Heart left ventricle (tissue), 16 donors: ENCODE measurements around the gene ATP5PD. TPM values are rescaled to one million over a fixed set of nuclear protein-coding genes. Genes with fewer than 3 reads are reported as not detected.
"Not testable (repeated sequence)": the region's sequence is repeated elsewhere in the genome, so short reads cannot be mapped to it uniquely, and the experiment has no call there.

Experiments used
- ATAC-seq, 4 donors: fragments of 200-7000 bp; cut with Tn5 transposase; one replicate each; pipeline ENCODE4 v1.9.1; 2020 to 2022; ENCODE audit warnings: moderate library complexity in 4 of 4, mild to moderate bottlenecking in 3 of 4, moderate number of reproducible peaks in 1 of 4
- DNase-seq, 5 donors: peaks; one replicate each; pipeline ENCODE4 v3.0.0-alpha.2; 2020
- H3K27ac ChIP-seq, 12 donors: fragments of 200-600 bp; sonication (generic) in 4 of 12; one replicate each; pipeline versions ENCODE4 v1.5.0 to v1.8.0; 2016 to 2022; ENCODE audit warnings: mild to moderate bottlenecking in 2 of 12
- H3K27me3 ChIP-seq, 9 donors: fragments of 200-600 bp; sonication (generic) in 2 of 9; one replicate each; pipeline versions ENCODE4 v1.5.1 to v1.8.0; 2016 to 2022; ENCODE audit warnings: mild to moderate bottlenecking in 3 of 9
- H3K36me3 ChIP-seq, 9 donors: fragments of 200-600 bp; sonication (generic) in 2 of 9; one replicate each; pipeline versions ENCODE4 v1.5.0 to v1.8.0; 2018 to 2022; ENCODE audit warnings: mild to moderate bottlenecking in 2 of 9
- H3K4me1 ChIP-seq, 12 donors: fragments of 200-600 bp; sonication (generic) in 4 of 12; one replicate each; pipeline versions ENCODE4 v1.5.0 to v1.8.0; 2016 to 2022; ENCODE audit warnings: mild to moderate bottlenecking in 3 of 12
- H3K4me3 ChIP-seq, 12 donors: fragments of 200-600 bp; sonication (generic) in 4 of 12; one replicate each; pipeline versions ENCODE4 v1.5.0 to v1.8.0; 2017 to 2022; ENCODE audit warnings: mild to moderate bottlenecking in 9 of 12, moderate library complexity in 4 of 12
- H3K9me3 ChIP-seq, 12 donors: fragments of 200-600 bp; sonication (generic) in 4 of 12; one replicate each; pipeline versions ENCODE4 v1.5.0 to v1.8.0; 2016 to 2022; ENCODE audit warnings: mild to moderate bottlenecking in 1 of 12
- CTCF ChIP-seq, 12 donors: fragments of 200-600 bp; sonication (generic) in 4 of 12; IDR thresholded peaks; one replicate each; pipeline versions ENCODE4 v1.5.0 to v1.8.0; 2018 to 2022; ENCODE audit warnings: antibody characterized with exemption in 12 of 12, mild to moderate bottlenecking in 5 of 12
- POLR2A ChIP-seq, 2 donors: fragments of 450-650 bp; IDR thresholded peaks; one replicate each; pipeline ENCODE4 v1.6.1; 2017; ENCODE audit warnings: antibody characterized with exemption in 2 of 2, mild to moderate bottlenecking in 2 of 2, moderate library complexity in 2 of 2
- WGBS, 4 donors: extraction: QIAGEN DNeasy Blood & Tissue Kit in 2 of 4; methylation state at CpG; one replicate each; pipeline versions ENCODE4 v1.1.5 to v1.1.7; 2013 to 2018; 5-methylcytosine and 5-hydroxymethylcytosine counted together
- intact Hi-C, 10 donors: fragments of 100-400 bp; cut with DNase I; formaldehyde crosslinking; loops; one replicate each; pipeline versions ENCODE4 v1.11.1 to v1.14.2; 2022
- polyA plus RNA-seq, 2 donors: library from polyadenylated mRNA; stranded (reverse); fragments of 200-250 nt; gene quantifications; one replicate each; pipeline ENCODE4 v1.2.3, GENCODE V29; 2013
- total RNA-seq, 9 donors: library from RNA; depleted of rRNA in 2 of 9; stranded (reverse); fragments of >200 nt in 2 of 9; fragmentation: NEBNext Ultra II Directional in 3 of 9; extraction: Animal tissue kit (Norgen Biotek cat#: 25700) in 3 of 9; gene quantifications; one replicate each; pipeline versions ENCODE4 v1.1.0 to v1.2.4, GENCODE V29; 2016 to 2023
- donor health status: ischemic (EF 13 %, LVEDD 7.1; RV severe dilation, severe dysfunction).
- donor health status: healthy with polysubstance abuse.
- donor health status: DM: no; HTN: yes; CAD: no.
- donor health status: DM: no; HTN: no; CAD: no.
- donor health status: ischemic (EF 25% LVEDD 6.9; RV normal size, moderate dysfunction).
- donor health status: ischemic (EF 25% LVEDD 5.7; RV mildly dilated, moderate dysfunction).
- donor health status: healthy.
- donor health status: DM: yes; HTN: yes; CAD: no.
- donor health status: ischemic (EF 35%, LVEDD 5.7; RV mildly dilated, moderate dysfunction).
- donor health status: nonischemic (EF 11% LVEDD 7.7; RV severe dilation, severe dysfunction).
- donor health status: DM: yes; HTN: yes; CAD: no.
- donor health status: PGD.
- donor health status: ischemic (EF 29% LVEDD 5.4; RV normal size, mild dysfunction).
- donor health status: nonischemic (EF 23%, LVEDD 6.1; RV moderate dilation, normal function).

Gene ATP5PD
- total and polyA plus RNA-seq, 11 donors, result 597 to 2,623 (median 875) TPM

- Histone ChIP-seq H3K9me3 (no peaks in the 10 kb centered on the region), H3K36me3 (peaks cover 0 to 51% (median 33%) of the 10 kb centered on the region in 9 donors), H3K27me3 (no peaks in the 10 kb centered on the region), H3K4me1 (peaks cover 0 to 40% (median 24%) of the 10 kb centered on the region in 12 donors), H3K4me3 (peak overlapping the region; percentile 72 to 99 (median 94)), H3K27ac (peak overlapping the region in 11 of 12 donors; percentile 94 to 100 (median 99))
- DNase-seq, result peak in 4 of 5 donors; percentile 43 to 60 (median 52)
- ATAC-seq, result peak in 3 of 4 donors; percentile 23 to 38 (median 35)
- intact Hi-C loops, result loop anchor here in 2 of 10 donors (5.0 kb wide), 2 partner anchors 66 to 86 kb away; no protein-coding TSS in a partner anchor
- TF ChIP-seq POLR2A (IDR thresholded peaks at IDR 0.05) (no peak), CTCF (IDR thresholded peaks at IDR 0.05) (no peak)
- 34 to 38% (median 36%) methylated on average over 5 of the region's 5 CpGs for WGBS, 4 donors
Observed at GRCh38 chr17:75048249-75048878, 1.6 kb upstream of the ATP5PD start.

- peak; percentile 35 to 75 (median 48) for DNase-seq
- Histone ChIP-seq H3K4me3 (peak overlapping the region; percentile 72 to 99 (median 94)), H3K4me1 (peaks cover 0 to 44% (median 24%) of the 10 kb centered on the region in 12 donors), H3K9me3 (no peaks in the 10 kb centered on the region), H3K36me3 (peaks cover 0 to 44% (median 25%) of the 10 kb centered on the region in 9 donors), H3K27me3 (no peaks in the 10 kb centered on the region), H3K27ac (peak overlapping the region; percentile 94 to 100 (median 99))
- TF ChIP-seq CTCF (IDR thresholded peaks at IDR 0.05) (no peak), POLR2A (IDR thresholded peaks at IDR 0.05) (no peak)
- 1 to 3% (median 1%) methylated on average over 11 to 38 of the region's 38 CpGs for WGBS, 4 donors
- peak in 1 of 4 donors; percentile 2 for ATAC-seq
- intact Hi-C loops, result loop anchor here in 2 of 10 donors (5.0 kb wide), 2 partner anchors 65 to 85 kb away; no protein-coding TSS in a partner anchor
Observed at GRCh38 chr17:75047398-75048098, 779 bp upstream of the ATP5PD start.

GRCh38 chr17:75045946-75046406 is 793 bp downstream of the ATP5PD start:
- not testable (repeated sequence) for H3K27me3 ChIP-seq, ATAC-seq, H3K9me3 ChIP-seq, DNase-seq
- H3K4me1 ChIP-seq, result peaks cover 0 to 44% (median 24%) of the 10 kb centered on the region in 12 donors
- H3K27ac ChIP-seq, result peak overlapping the region in 11 of 12 donors; percentile 94 to 100 (median 99)
- H3K36me3 ChIP-seq, result peaks cover 0 to 44% (median 29%) of the 10 kb centered on the region in 9 donors
- peak overlapping the region; percentile 72 to 99 (median 94) for H3K4me3 ChIP-seq
- intact Hi-C loops, result loop anchor here in 2 of 10 donors (5.0 kb wide), 2 partner anchors 64 to 84 kb away; no protein-coding TSS in a partner anchor
- 8 to 18% (median 15%) methylated on average over 23 to 25 of the region's 25 CpGs for WGBS, 4 donors

GRCh38 chr17:75044716-75045115 is 2.1 kb downstream of the ATP5PD start:
- H3K27me3 ChIP-seq, result no peaks in the 10 kb centered on the region
- TF ChIP-seq POLR2A (IDR thresholded peaks at IDR 0.05), result no peak
- TF ChIP-seq CTCF (IDR thresholded peaks at IDR 0.05), result no peak
- peaks cover 0 to 44% (median 32%) of the 10 kb centered on the region in 9 donors for H3K36me3 ChIP-seq
- intact Hi-C loops, result loop anchor here in 2 of 10 donors (5.0 kb wide), 2 partner anchors 62 to 82 kb away; no protein-coding TSS in a partner anchor
- DNase-seq (no peak), ATAC-seq (no peak)
- no peaks in the 10 kb centered on the region for H3K9me3 ChIP-seq
- WGBS, 4 donors, result 69 to 77% (median 74%) methylated on average over 7 of the region's 7 CpGs
- no peak overlapping the region for H3K4me3 ChIP-seq
- H3K27ac ChIP-seq, result no peak overlapping the region
- peaks cover 0 to 44% (median 24%) of the 10 kb centered on the region in 12 donors for H3K4me1 ChIP-seq

- not testable (repeated sequence) for DNase-seq
Observed at GRCh38 chr17:75043789-75044188, 3.0 kb downstream of the ATP5PD start.

More at GRCh38 chr17:75043789-75044188, 3.0 kb downstream of the ATP5PD start:
- H3K27me3 ChIP-seq, ATAC-seq, intact Hi-C loops, H3K4me3 ChIP-seq, H3K27ac ChIP-seq, H3K9me3 ChIP-seq: not testable (repeated sequence)
- WGBS, 4 donors, result 57 to 65% (median 62%) methylated on average over 5 of the region's 5 CpGs
- H3K36me3 ChIP-seq, result peaks cover 0 to 46% (median 35%) of the 10 kb centered on the region in 9 donors
- H3K4me1 ChIP-seq, result peaks cover 0 to 38% (median 20%) of the 10 kb centered on the region in 12 donors
